PFSK-1 (cell line): ENCODE data around the gene TRAF1.

Experiments
- FOXP2 ChIP-seq: optimal IDR thresholded peaks from 2 replicates; pipeline ENCODE3; 2011; ENCODE audit warnings: borderline replicate concordance, control low read depth, inconsistent platforms; ENCODE audit not compliant: insufficient read depth; ENCODE audit errors: extremely low read length, extremely low read depth
- POLR2AphosphoS5 ChIP-seq: IDR thresholded peaks from 2 replicates; pipeline ENCODE4 v1.6.1; 2012; ENCODE audit warnings: low read depth, mild to moderate bottlenecking, control low read depth, low read length, moderate library complexity
- SIN3A ChIP-seq: IDR thresholded peaks from 2 replicates; pipeline ENCODE4 v1.6.1; 2012; ENCODE audit warnings: mild to moderate bottlenecking, low read length, moderate library complexity, borderline replicate concordance; ENCODE audit not compliant: insufficient read depth
- TAF1 ChIP-seq: IDR thresholded peaks from 2 replicates; pipeline ENCODE4 v1.6.1; 2012; ENCODE audit warnings: low read length, control low read depth, borderline replicate concordance; ENCODE audit not compliant: insufficient read depth
- TF ChIP-seq, protein P1 (sequence below), 2 experiments: IDR thresholded peaks; 2 replicates each; pipeline versions ENCODE4 v1.6.1 to v1.8.0; 2011 to 2012; ENCODE audit warnings: low read depth in 2 of 2, low read length in 2 of 2, control low read depth in 1 of 2, inconsistent platforms in 1 of 2, mild to moderate bottlenecking in 1 of 2, moderate library complexity in 1 of 2; ENCODE audit not compliant: insufficient read depth in 1 of 2

TRAF1 gene

DNA sequence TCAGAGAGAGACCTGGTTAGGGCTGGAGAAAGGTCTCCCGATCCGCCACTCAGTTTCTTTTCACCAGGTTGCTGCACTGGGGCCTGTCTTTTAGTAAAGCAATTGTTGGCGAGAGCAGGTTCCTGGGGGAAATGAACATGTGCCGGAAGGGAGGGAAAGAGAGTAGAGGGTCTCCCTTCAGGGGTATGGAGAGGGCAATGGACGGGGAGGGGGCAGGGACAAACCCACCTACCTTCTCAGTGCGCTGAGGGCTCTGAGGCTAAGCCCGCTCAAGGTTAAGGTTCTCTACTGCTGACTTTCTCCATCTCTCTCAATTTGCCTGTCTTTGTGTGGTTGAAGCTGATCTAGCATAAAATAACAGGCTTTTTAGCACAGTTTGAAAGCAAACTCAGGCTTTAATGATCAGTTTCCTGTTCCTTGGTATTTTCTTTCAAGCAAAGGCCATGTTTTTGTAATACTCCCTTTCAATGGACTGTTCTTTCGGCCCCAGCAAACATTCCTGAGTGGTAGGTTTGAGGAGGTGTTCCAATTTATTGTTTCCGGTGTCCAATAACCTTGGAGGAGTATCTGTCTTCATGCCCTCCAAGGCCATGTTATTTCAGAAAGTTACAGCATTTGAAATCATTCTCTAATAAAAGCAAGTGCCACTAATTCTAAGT is 25.5 kb upstream of the TRAF1 start:
- TF ChIP-seq TAF1, result no peak
- no peak for TF ChIP-seq POLR2AphosphoS5
- no peak for TF ChIP-seq FOXP2

DNA sequence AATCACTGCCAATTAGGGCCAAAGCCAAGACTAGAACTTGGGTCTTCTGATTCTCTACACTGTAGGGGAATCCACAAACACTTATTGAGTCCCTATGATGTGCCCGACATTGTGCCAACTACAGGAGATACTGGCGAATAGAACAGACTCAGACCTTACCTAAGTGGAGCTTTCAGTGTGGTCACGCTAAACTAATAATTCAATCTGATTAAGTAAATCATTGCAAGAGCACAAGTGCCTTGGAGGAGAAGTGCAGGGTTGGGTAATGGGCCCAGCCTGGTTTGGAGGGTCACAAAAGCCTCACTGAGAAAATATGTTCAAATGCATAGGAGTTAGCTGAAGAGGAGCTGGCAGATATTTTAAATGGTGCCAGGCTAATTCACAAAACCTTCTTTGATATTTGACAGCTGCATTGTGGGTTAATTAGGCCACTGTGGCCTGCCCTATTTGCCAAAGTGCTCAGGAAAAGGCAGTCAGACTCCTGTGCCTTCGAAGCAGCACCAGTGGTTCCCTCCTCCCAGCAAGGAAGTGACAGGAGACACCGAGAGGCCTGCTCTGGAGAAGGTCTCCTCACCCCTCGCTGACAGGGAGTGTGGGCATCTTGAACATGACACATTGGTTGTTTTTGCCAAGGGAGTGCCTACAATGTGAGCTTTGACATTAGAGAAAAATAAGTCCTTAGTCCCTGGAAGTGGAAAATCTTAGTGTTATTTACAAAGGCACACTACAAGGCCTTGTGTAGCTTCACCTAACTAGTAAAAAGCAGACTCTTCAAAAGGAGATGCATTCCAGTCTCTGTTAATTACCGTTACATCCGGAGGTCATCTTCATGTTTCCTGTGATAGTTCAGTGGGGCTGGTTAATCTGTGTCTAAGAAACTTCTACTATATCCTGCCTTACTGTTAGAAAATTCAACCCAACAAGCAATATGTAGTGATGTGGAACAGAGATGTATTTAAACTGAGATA is 24.1 kb upstream of the TRAF1 start:
- TF ChIP-seq, protein P1, sequence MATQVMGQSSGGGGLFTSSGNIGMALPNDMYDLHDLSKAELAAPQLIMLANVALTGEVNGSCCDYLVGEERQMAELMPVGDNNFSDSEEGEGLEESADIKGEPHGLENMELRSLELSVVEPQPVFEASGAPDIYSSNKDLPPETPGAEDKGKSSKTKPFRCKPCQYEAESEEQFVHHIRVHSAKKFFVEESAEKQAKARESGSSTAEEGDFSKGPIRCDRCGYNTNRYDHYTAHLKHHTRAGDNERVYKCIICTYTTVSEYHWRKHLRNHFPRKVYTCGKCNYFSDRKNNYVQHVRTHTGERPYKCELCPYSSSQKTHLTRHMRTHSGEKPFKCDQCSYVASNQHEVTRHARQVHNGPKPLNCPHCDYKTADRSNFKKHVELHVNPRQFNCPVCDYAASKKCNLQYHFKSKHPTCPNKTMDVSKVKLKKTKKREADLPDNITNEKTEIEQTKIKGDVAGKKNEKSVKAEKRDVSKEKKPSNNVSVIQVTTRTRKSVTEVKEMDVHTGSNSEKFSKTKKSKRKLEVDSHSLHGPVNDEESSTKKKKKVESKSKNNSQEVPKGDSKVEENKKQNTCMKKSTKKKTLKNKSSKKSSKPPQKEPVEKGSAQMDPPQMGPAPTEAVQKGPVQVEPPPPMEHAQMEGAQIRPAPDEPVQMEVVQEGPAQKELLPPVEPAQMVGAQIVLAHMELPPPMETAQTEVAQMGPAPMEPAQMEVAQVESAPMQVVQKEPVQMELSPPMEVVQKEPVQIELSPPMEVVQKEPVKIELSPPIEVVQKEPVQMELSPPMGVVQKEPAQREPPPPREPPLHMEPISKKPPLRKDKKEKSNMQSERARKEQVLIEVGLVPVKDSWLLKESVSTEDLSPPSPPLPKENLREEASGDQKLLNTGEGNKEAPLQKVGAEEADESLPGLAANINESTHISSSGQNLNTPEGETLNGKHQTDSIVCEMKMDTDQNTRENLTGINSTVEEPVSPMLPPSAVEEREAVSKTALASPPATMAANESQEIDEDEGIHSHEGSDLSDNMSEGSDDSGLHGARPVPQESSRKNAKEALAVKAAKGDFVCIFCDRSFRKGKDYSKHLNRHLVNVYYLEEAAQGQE (IDR thresholded peaks at IDR 0.05; ENCODE audit: insufficient read depth in 1 of 2, low read depth in 2 of 2, low read length in 2 of 2), result no peak
- TF ChIP-seq POLR2AphosphoS5, result no peak
- no peak for TF ChIP-seq SIN3A
- TF ChIP-seq FOXP2, result no peak
- no peak for TF ChIP-seq TAF1

DNA sequence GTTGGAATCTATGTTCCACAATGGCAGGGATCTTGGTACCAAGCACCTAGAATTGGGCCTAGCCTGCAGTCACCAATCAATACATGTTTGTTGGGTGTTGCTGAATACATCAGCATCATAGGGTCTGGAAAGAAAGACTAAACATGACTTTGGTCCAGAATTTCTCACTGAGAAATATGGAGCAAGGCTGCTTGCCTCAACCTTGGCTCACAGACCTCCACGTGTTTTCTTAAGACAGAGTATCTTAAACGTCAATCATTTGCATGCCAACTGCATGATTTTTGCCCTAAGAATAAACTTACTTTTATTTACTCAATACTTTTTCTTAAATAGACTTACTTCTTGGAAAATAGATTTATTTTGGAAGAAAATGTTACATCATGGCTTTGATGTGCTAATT is 22.7 kb upstream of the TRAF1 start:
- TF ChIP-seq SIN3A (no peak), FOXP2 (no peak), TAF1 (no peak), POLR2AphosphoS5 (no peak)
- TF ChIP-seq, protein P1 (IDR thresholded peaks at IDR 0.05; ENCODE audit: insufficient read depth in 1 of 2, low read depth in 2 of 2, low read length in 2 of 2), result no peak

DNA sequence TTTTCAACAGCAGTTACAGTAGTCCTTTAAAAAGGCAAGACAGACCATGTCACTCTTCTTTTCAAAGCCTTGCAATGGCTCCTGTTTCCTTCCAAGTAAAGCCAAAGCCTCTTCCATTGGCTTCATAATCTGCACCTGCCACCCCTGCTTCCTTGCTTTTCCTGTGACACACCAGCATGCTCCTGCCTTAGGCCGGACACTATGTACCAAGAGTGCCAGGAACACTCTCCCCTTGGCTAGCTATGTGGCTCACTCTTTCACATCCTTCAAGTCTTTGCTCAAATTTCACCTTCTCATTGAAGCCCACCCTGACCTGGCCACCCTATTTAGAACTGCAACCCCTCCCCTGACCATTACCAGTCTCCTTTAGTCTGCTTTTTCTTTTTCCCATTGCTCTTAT is 22.2 kb upstream of the TRAF1 start:
- TF ChIP-seq POLR2AphosphoS5 (no peak), TAF1 (no peak), SIN3A (no peak), FOXP2 (no peak)
- TF ChIP-seq, protein P1 (IDR thresholded peaks at IDR 0.05; ENCODE audit: insufficient read depth in 1 of 2, low read depth in 2 of 2, low read length in 2 of 2), result no peak

DNA sequence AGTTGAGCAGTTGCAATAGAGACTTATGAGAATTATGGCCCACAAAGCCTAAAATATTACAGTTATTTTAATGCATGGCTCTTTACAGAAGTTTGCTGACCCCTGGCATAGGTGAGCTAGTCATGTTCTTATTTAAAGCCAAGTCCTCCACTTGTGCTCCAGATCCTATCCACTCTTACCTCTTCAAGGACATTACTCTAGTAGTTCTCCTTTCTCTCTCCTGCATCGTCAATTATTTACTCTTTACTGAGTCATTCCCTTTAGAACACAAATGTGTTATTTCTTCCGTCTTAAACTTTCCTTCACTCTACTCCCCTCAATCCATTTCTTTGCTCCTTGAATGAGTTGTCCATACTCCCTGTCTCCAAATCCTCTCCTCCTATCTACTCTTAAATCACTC is 20.6 kb upstream of the TRAF1 start:
- TF ChIP-seq, protein P1 (IDR thresholded peaks at IDR 0.05; ENCODE audit: insufficient read depth in 1 of 2, low read depth in 2 of 2, low read length in 2 of 2), result no peak
- no peak for TF ChIP-seq SIN3A
